IPS-20b (cell line): ENCODE results near the gene ATP9B.
A peak's percentile ranks its signal among the peaks of the same experiment; 100 is the strongest.

Experiments
- H3K27ac ChIP-seq: one replicate; pipeline ENCODE4 v1.5.1; 2013; ENCODE audit warnings: low read length
- H3K27me3 ChIP-seq: 2 replicates; pipeline ENCODE4 v1.6.1; 2013; ENCODE audit warnings: mild to moderate bottlenecking, low read length, inconsistent platforms; ENCODE audit not compliant: insufficient read depth
- H3K36me3 ChIP-seq: 2 replicates; pipeline ENCODE4 v1.6.1; 2013; ENCODE audit warnings: low read depth, mild to moderate bottlenecking, inconsistent platforms, low read length, moderate library complexity; ENCODE audit not compliant: insufficient read depth
- H3K4me1 ChIP-seq: 2 replicates; pipeline ENCODE4 v1.6.1; 2013; ENCODE audit warnings: mild to moderate bottlenecking, control low read depth, inconsistent platforms, low read length, moderate library complexity; ENCODE audit not compliant: insufficient read depth
- H3K4me3 ChIP-seq: 2 replicates; pipeline ENCODE4 v1.5.1; 2013; ENCODE audit warnings: mild to moderate bottlenecking, low read length, inconsistent platforms
- H3K9ac ChIP-seq: 2 replicates; pipeline ENCODE4 v1.6.1; 2013; ENCODE audit warnings: low read depth, mild to moderate bottlenecking, inconsistent platforms, low read length, moderate library complexity
- H3K9me3 ChIP-seq: 2 replicates; pipeline ENCODE4 v1.6.1; 2013; ENCODE audit warnings: mild to moderate bottlenecking, low read depth, low read length, inconsistent platforms; ENCODE audit not compliant: insufficient read depth

ATP9B gene

DNA sequence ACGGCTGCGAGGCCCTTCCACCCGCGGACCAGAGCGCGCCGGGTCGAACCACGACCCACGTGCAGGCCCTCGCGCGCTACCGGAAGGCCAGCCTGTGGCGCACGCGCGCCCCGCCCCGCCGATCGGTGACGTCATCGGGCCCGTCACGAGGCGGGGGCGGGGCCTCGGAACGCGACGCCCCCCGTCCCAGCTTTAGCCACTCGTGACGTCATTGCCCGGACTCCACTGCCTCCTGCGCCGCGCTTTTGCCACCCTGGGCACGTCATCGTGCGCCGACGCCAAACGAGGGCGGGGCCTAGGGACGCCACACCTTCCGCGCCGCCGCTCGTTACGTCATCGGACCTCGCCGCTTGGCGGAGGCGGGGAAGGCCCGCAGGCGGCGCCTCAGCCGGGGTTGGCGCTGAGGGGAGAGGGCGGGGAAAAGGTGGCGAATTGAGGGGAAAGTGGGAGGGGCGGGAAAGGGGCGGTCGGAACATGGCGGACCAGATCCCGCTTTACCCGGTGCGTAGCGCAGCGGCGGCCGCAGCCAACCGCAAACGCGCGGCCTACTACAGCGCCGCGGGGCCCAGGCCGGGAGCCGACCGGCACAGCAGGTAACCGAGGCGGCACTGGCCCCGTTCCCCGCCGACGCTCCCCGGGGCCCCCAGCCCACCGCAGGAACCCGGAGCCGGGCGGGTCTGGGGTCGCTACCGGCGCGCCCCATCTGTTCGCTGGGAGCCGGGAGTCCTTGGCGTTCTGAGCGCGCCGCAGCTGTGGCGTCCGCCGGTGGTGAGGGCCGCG, at the start of gene ATP9B:
TSS of gene ATP9B (plus strand) at position 458 of the 780 bp plus-strand sequence. CDS start at position 475, 17 bp downstream.
- no peaks in the 10 kb centered on the region for H3K36me3 ChIP-seq
- peaks cover 8% of the 10 kb centered on the region for H3K9me3 ChIP-seq
- peak within 1 kb of the TSS; percentile 87 for H3K4me3 ChIP-seq
- H3K9ac ChIP-seq: peak within 1 kb of the TSS; percentile 92
- peaks cover 30% of the 10 kb centered on the region for H3K27me3 ChIP-seq
- no peaks in the 10 kb centered on the region for H3K4me1 ChIP-seq
- peak within 1 kb of the TSS; percentile 53 for H3K27ac ChIP-seq

- peaks cover 19% of the 10 kb centered on the region for H3K9me3 ChIP-seq
- H3K4me1 ChIP-seq: no peaks in the 10 kb centered on the region
- no peaks in the 10 kb centered on the region for H3K36me3 ChIP-seq
- no peak overlapping the region for H3K27ac ChIP-seq
- H3K9ac ChIP-seq: no peak overlapping the region
- no peak overlapping the region for H3K4me3 ChIP-seq
- no peaks in the 10 kb centered on the region for H3K27me3 ChIP-seq
These were observed 49.3 kb upstream of the ATP9B start for GRCh38 chr18:79019881-79020280.

- H3K4me1 ChIP-seq: peaks cover 6% of the 10 kb centered on the region; the same call in 1 of the 2 replicates
- H3K4me3 ChIP-seq: no peak overlapping the region
- no peak overlapping the region for H3K27ac ChIP-seq
- H3K9me3 ChIP-seq: peaks cover 19% of the 10 kb centered on the region
- no peak overlapping the region for H3K9ac ChIP-seq
- no peaks in the 10 kb centered on the region for H3K27me3 ChIP-seq
- H3K36me3 ChIP-seq: no peaks in the 10 kb centered on the region
These were observed 46.6 kb upstream of the ATP9B start for GRCh38 chr18:79022603-79023002.

GRCh38 chr18:79026491-79026890, 42.7 kb upstream of the ATP9B start:
- Histone ChIP-seq H3K27me3 (no peaks in the 10 kb centered on the region), H3K36me3 (no peaks in the 10 kb centered on the region), H3K9ac (no peak overlapping the region), H3K27ac (no peak overlapping the region), H3K4me1 (peaks cover 6% of the 10 kb centered on the region; the same call in 1 of the 2 replicates), H3K9me3 (peaks cover 17% of the 10 kb centered on the region), H3K4me3 (no peak overlapping the region; the same call in 1 of the 2 replicates)

DNA sequence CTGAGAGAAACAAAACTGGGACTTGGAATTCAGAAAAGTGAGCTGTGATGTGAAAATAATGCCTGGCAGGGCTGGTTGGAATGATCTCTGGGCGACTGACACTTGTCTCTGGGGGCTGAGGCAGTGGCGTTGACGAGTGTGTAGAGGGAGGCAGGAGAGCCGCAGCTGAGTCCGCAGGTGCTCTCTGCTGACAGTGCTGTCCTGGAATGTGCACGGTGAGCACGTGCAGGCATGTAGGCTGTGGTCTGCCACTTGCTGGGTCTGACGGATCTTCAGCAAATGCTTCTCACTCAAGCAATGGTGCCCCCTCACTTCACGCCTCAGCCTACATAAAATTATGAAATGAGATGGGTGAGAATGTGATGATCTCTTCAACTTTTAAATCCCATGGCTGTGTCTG, 38.5 kb upstream of the ATP9B start:
- H3K27ac ChIP-seq: no peak overlapping the region
- peaks cover 11% of the 10 kb centered on the region; the same call in 1 of the 2 replicates for H3K9me3 ChIP-seq
- H3K4me3 ChIP-seq: no peak overlapping the region
- H3K27me3 ChIP-seq: no peaks in the 10 kb centered on the region
- H3K36me3 ChIP-seq: no peaks in the 10 kb centered on the region
- H3K9ac ChIP-seq: no peak overlapping the region
- H3K4me1 ChIP-seq: peaks cover 6% of the 10 kb centered on the region; the same call in 1 of the 2 replicates

GRCh38 chr18:79042276-79042675, 26.9 kb upstream of the ATP9B start:
- Histone ChIP-seq H3K27me3 (no peaks in the 10 kb centered on the region), H3K36me3 (no peaks in the 10 kb centered on the region), H3K27ac (no peak overlapping the region), H3K4me3 (no peak overlapping the region), H3K4me1 (no peaks in the 10 kb centered on the region), H3K9ac (no peak overlapping the region), H3K9me3 (peaks cover 25% of the 10 kb centered on the region)

- H3K9ac ChIP-seq: no peak overlapping the region
- no peak overlapping the region for H3K27ac ChIP-seq
- H3K9me3 ChIP-seq: peaks cover 16% of the 10 kb centered on the region
- H3K36me3 ChIP-seq: no peaks in the 10 kb centered on the region
- no peak overlapping the region for H3K4me3 ChIP-seq
- H3K27me3 ChIP-seq: no peaks in the 10 kb centered on the region
- H3K4me1 ChIP-seq: no peaks in the 10 kb centered on the region
These were observed 25.9 kb upstream of the ATP9B start for GRCh38 chr18:79043288-79043687.

DNA sequence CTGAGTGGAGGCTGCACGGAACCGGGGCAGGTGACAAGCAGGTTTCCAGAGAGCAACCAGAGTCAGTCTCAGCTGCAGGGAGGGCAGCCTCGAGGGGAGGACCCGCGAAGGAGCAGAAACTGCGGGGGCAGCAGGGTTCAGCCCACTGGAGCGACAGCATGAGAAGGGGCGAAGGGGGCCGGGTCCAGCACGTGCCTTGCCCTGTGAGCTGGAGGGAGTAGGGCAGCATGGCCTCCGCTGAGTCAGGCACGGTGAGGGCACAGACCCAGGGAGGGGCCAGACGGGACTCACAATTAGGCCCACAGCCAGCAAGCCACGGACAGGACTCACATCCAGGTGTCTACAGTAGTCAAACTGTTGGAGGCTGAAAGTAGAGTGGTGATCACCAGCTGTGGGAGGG, 22.7 kb upstream of the ATP9B start:
- Histone ChIP-seq H3K36me3 (no peaks in the 10 kb centered on the region), H3K27ac (no peak overlapping the region), H3K4me1 (no peaks in the 10 kb centered on the region), H3K4me3 (no peak overlapping the region), H3K27me3 (no peaks in the 10 kb centered on the region), H3K9me3 (no peaks in the 10 kb centered on the region), H3K9ac (no peak overlapping the region)

DNA sequence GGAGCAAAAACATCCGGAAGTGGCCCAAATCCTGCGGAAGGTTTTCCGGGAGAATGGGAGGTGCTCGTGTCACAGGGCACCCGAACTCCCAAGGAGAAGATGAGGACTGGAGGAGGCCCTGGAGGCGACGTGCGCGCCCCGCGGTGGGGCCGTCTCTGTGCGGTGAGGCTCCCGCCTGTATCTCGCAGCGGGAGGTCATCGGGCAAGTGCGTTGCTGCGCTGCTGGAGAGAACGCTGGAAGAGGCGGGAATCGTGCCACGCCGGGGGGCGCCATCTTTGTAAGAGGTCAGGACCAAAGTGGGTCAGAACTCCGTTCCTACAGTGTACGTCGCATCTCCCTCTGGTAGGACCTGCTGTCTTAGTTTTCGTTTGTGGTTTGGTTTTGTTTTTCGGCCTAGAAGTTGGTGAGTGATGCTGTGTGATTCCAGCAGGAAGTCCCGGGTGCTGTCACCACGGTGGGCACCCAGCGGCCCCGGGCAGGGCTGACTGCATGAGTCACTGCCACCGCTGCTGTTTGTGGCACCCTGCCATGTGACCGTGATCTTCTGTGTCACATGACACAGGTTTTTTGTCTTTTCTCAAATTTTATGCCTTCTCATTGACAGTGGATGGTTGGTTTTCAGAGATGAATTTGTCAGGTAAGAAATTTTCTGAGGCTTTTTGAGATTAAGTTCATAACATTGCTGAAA, 21.5 kb upstream of the ATP9B start:
- Histone ChIP-seq H3K9me3 (no peaks in the 10 kb centered on the region), H3K4me3 (no peak overlapping the region), H3K4me1 (no peaks in the 10 kb centered on the region), H3K27ac (no peak overlapping the region), H3K27me3 (no peaks in the 10 kb centered on the region), H3K9ac (no peak overlapping the region), H3K36me3 (no peaks in the 10 kb centered on the region)

DNA sequence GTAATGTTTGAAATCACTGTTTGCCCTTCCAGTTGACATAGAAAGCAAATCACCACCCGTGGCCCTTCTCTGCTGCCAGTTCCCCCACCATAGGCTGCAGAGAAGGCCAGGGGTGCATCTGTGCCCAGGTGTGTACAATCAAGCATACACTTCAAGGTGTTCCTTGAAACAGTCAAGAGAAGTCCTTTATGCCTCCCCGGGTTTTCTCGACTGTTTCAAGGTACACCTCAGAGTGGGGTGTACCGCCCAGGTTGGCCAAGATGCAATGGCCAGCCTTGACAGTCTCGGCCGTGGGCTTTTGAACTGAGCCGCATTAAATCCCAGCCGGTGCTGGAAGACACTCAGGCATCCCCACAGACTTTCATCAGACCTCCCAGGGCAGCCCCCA, 21.0 kb upstream of the ATP9B start:
- Histone ChIP-seq H3K27ac (no peak overlapping the region), H3K9me3 (no peaks in the 10 kb centered on the region), H3K4me3 (no peak overlapping the region), H3K4me1 (no peaks in the 10 kb centered on the region), H3K27me3 (no peaks in the 10 kb centered on the region), H3K36me3 (no peaks in the 10 kb centered on the region), H3K9ac (no peak overlapping the region)

DNA sequence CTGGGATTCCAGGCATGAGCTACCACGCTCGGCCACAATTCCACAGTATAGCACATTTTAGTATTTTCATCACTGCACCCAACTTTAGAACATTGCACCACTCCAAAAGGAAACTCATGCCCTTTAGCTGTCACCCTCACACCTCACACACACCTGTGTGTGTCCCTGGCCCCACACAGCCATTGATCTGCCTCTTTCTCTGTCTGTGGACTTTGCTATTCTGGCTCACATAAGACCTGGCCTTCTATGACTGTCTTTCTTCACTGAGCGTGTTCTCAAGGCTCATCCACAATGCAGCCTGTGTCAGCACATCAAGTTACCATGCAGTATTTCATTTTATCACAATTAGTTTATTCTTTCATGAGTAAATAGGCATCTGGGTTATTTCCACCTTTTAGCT, 19.7 kb upstream of the ATP9B start:
- Histone ChIP-seq H3K9me3 (no peaks in the 10 kb centered on the region), H3K4me3 (no peak overlapping the region), H3K27me3 (no peaks in the 10 kb centered on the region), H3K4me1 (no peaks in the 10 kb centered on the region), H3K27ac (no peak overlapping the region), H3K9ac (no peak overlapping the region), H3K36me3 (no peaks in the 10 kb centered on the region)

DNA sequence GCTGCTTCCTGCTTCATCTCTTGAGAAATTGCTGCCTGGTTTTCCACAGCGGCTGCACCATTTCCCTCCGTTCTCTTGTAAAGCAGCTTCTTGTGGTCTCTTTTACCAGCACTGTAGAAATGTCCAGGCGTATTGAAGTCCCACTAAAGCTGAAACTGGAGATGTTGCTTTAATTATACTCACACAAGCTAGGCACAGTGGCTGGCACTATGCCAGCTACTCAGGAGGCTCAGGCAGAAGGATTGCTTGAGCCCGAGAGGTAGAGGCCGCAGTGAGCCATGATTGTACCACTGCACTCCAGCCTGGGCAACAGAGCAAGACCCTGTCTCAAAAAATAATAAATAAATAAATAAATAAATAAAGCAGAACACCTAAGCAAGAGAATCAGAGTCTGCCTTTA, 19.2 kb upstream of the ATP9B start:
- no peaks in the 10 kb centered on the region for H3K27me3 ChIP-seq
- H3K36me3 ChIP-seq: no peaks in the 10 kb centered on the region

More for the DNA sequence above, 19.2 kb upstream of the ATP9B start:
- no peaks in the 10 kb centered on the region for H3K4me1 ChIP-seq
- H3K9me3 ChIP-seq: no peaks in the 10 kb centered on the region
- H3K27ac ChIP-seq: no peak overlapping the region
- no peak overlapping the region for H3K4me3 ChIP-seq
- H3K9ac ChIP-seq: no peak overlapping the region
